GM13976 (cell line): Measurements from ENCODE around the gene PCSK7.

Experiments used
- DNase-seq: peaks from one replicate; pipeline ENCODE4 v3.0.0; 2012; ENCODE audit warnings: low spot score
- in situ Hi-C: fragments of 300-500 bp; cut with MboI; formaldehyde crosslinking; loops from one replicate; pipeline ENCODE4 v1.12.0; 2022; ENCODE audit warnings: low sequenced_read_pairs, mixed read lengths, inconsistent platforms; ENCODE audit not compliant: unreplicated experiment
- TF ChIP-seq, protein P1 (sequence below): IDR thresholded peaks from 2 replicates; pipeline ENCODE4 v1.5.1; 2012; ENCODE audit warnings: borderline replicate concordance, mild to moderate bottlenecking; ENCODE audit not compliant: insufficient read depth; ENCODE audit errors: extremely low read depth, missing control alignments, control extremely low read depth

The PCSK7 gene

DNA sequence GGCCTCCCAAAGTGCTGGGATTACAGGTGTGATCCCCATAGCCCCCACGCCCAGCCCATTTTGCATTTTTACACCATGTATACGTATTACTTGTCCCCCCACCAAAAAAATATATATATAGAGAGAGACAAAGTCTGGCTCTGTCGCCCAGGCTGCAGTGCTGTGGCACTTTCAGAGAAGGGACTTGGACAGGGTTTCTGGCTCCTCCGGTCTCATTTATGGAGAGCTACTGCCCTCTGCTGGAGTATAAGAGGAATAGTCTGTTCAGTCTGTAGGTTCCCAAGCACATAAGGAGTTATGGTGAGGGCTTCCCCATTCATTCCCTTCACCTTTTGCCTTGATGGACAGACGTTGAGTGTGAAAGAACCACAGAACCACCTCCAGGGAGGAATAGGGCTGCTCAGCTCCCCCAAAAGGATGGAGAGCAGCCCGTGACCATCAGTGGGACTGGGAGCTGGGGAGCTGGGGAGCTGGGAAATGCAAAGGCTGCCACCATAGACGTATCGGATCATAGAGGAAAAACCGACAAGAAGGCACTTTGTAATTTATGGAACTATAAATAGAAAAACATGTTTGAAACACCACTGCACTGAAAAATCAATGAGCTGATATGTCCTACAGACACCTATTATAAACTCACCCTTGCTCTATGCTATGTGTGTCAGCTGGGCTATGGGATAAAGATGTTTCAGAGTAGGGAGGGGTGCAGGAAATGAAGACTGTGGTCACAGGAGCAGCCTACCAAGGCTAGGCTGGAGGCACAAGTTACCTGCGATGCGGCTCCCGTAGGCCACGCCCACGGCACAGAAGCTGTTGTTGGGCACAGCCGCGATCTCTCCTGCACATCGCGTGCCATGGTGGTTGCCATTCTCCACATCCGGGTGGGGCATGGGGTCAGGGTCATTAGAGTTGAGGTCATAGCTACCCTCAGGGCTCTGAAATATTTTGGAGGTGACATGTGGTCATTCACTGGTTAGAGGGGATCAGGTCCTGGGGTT lies 5.2 kb downstream of the PCSK7 start:
- peak; percentile 84 for DNase-seq
- in situ Hi-C loops = loop anchor here (5.0 to 10.0 kb wide), 2 partner anchors 44 to 342 kb away; no protein-coding TSS in a partner anchor
- TF ChIP-seq, protein P1, sequence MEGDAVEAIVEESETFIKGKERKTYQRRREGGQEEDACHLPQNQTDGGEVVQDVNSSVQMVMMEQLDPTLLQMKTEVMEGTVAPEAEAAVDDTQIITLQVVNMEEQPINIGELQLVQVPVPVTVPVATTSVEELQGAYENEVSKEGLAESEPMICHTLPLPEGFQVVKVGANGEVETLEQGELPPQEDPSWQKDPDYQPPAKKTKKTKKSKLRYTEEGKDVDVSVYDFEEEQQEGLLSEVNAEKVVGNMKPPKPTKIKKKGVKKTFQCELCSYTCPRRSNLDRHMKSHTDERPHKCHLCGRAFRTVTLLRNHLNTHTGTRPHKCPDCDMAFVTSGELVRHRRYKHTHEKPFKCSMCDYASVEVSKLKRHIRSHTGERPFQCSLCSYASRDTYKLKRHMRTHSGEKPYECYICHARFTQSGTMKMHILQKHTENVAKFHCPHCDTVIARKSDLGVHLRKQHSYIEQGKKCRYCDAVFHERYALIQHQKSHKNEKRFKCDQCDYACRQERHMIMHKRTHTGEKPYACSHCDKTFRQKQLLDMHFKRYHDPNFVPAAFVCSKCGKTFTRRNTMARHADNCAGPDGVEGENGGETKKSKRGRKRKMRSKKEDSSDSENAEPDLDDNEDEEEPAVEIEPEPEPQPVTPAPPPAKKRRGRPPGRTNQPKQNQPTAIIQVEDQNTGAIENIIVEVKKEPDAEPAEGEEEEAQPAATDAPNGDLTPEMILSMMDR = peak; percentile 66

DNA sequence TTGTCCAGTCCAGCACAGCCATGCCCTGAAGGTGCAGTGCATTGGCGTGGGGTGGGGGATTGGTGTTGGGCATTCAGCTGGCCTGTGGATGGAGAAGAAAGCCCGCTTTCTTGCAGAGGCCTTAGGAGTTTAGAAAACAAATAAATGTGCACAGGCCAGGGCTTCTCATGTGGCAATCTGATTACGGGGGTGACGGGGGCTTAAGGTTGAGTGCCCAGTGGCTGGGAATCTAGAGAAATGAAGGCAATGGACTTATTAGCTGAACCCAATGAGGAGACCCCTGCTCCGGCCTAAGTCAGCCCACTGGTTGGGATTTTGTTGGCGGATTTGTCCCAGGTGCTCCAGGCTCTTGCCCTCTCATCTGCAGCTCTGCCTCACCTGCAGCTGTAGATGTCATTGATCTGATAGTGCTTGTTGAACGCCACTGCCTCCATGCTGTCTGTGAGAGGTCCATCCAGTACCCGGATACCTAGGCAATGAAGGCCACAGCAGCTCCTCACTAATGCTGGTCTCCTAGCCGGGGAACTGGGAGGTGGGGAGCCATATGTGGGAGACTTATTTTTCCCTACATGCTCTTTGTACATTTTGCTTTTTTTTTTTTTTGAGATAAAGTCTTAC lies 6.2 kb downstream of the PCSK7 start:
- TF ChIP-seq, protein P1 = no peak
- no peak for DNase-seq
- in situ Hi-C loops = loop anchor here (5.0 to 10.0 kb wide), 2 partner anchors 43 to 341 kb away; no protein-coding TSS in a partner anchor

DNA sequence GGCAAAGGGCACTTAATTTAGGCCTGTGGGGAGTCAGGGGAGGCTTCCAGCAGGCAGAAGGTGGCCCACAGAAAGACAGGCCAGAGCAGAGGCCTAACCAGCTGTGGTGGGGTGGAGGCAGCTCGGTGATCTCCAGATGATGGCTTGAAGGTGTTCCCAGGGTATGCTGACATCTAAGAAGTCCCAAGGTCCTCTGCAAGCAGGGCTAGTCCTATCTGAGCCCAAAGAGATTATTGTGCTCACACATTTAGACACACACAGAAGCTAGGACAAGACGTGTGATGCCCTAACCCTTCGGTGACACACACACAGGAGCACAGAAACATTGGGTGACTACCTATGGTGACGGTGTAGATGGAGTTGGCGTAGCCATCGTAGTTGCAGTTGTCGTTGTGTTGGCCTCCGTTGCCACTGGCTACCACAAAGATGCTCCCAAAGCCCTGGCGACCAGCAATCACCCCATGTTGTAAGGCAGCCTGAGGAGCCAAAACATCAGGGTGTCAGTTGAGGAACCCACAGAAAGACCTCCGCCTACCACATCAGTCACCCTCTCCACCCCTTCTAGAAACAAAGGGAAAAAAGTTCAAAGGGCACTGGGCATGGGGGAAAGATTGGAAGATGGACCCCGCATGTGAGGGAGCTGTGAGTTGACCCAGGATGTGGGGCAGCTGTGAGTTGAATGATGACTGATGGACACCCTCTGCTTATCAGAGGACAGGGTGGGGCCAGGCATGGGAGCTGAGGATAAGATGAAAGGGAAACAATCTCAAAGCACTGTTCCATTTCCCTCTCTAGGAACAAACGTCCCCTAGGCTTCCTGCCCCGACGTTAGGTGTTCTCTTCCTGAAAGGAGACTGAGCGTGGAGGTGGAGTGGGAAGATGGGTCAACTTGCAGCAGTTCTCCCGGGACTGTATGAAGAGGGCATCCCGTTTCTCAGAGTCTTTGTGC lies 7.9 kb downstream of the PCSK7 start:
- in situ Hi-C loops = loop anchor here (10.0 kb wide), 1 partner anchor 339 kb away; no protein-coding TSS in a partner anchor
- TF ChIP-seq, protein P1 = no peak
- DNase-seq = no peak

DNA sequence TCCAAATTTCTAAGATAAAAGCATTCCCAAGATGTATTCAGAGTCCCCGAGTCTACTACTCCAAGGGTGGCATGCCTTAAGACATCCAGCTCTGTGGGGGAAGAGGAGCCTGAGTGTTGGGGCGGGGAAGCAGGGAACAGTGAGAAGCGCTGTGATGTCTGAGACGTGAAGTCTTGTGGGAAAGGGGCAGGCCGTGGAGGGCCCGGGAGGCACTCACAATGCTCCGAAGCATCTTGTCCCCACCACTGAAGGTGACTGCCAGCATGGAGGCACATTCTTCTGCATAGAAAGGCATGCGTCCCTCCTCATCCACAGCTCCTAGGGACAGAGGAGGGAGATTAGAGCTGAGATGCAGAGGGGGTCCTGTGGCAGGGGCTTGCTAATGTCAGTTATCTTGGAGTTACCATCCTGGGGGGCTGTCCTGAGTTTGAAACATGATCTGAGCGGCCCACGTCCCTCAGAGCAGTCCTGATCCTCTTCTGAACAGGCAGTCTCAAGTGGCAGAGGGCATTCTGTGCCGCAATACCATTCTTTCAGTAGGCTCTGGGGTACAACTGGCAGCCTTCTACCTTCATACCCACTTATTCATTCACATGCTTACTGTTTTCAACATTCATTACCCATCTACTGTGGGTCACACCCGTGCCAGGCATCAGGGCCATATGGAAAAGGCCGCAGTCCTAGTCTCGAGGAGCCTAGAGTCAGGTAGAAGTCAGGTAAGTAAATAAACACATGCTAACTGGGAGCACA lies 8.7 kb downstream of the PCSK7 start:
- in situ Hi-C loops = loop anchor here (10.0 kb wide), 1 partner anchor 338 kb away; no protein-coding TSS in a partner anchor
- TF ChIP-seq, protein P1 = no peak
- DNase-seq = no peak

DNA sequence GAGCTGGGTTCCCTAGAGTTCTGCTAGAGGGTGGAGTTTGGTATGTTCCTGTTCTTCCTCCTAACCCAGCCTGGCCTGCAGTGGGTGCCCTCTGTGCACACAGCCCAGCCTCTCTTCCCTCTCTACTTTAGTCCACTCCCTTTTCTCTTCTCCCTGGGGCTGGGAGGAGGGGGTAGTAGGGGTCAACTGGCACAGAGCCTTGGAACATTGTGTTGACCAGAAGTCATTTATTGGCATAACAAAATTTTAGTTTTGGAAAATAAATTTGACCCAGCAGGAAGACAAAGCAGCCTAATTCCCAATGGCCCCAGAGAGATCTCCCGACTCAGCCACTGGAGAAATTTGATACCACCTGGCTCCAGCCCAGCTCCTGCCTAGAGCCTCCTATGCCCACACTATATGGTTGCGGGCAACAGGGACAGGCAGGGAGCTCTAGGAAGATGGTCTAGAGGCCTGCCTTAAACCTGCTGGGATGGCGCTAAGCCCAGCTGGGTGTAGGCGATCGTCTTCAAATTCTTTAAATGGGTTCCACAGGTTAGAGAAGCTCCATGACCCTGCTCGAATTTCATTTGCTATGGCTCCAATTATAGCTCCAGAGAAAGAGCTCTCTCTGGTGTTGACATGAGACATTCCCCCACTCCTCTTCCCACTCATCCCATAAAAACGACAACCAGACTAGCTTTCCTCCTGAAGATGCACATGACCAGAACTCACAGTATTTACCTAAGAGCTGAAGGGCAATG lies 9.9 kb downstream of the PCSK7 start:
- TF ChIP-seq, protein P1 = no peak
- in situ Hi-C loops = loop anchor here (10.0 kb wide), 1 partner anchor 337 kb away; no protein-coding TSS in a partner anchor
- DNase-seq = no peak
